CD4-positive, alpha-beta T cell treated with Interleukin-6 for 4 hours (primary cell): Measurements from ENCODE around the gene PCP4.

Experiments
- DNase-seq: peaks from one replicate; pipeline ENCODE4 v3.0.0-alpha.2; 2020; ENCODE audit warnings: mixed read lengths

Gene PCP4

GRCh38 chr21:39867198-39867650 is at the start of gene PCP4:
Gene PCP4, plus strand, starts transcription at chr21:39867438. Its CDS starts 64 bp downstream, at chr21:39867502.
- peak; percentile 13 for DNase-seq

- no peak for DNase-seq
These were observed 48.7 kb upstream of the PCP4 start for GRCh38 chr21:39818557-39818956.

- DNase-seq: no peak
These were observed 45.2 kb upstream of the PCP4 start for GRCh38 chr21:39822042-39822441.

GRCh38 chr21:39825250-39825649 is 42.0 kb upstream of the PCP4 start:
- DNase-seq: no peak

- no peak for DNase-seq
These were observed 32.7 kb upstream of the PCP4 start for GRCh38 chr21:39834543-39834942.

- DNase-seq: no peak
These were observed 29.3 kb upstream of the PCP4 start for GRCh38 chr21:39837861-39838359.

- no peak for DNase-seq
These were observed 26.7 kb upstream of the PCP4 start for GRCh38 chr21:39840373-39841097.

- no peak for DNase-seq
These were observed 24.3 kb upstream of the PCP4 start for GRCh38 chr21:39842741-39843459.

- DNase-seq: no peak
These were observed 23.8 kb upstream of the PCP4 start for GRCh38 chr21:39843483-39843882.

GRCh38 chr21:39843916-39844315 is 23.3 kb upstream of the PCP4 start:
- no peak for DNase-seq

GRCh38 chr21:39845571-39846130 is 21.6 kb upstream of the PCP4 start:
- no peak for DNase-seq

- no peak for DNase-seq
These were observed 19.4 kb upstream of the PCP4 start for GRCh38 chr21:39847877-39848276.

- no peak for DNase-seq
These were observed 18.1 kb upstream of the PCP4 start for GRCh38 chr21:39849014-39849655.

- DNase-seq: no peak
These were observed 16.9 kb upstream of the PCP4 start for GRCh38 chr21:39850333-39850732.

- no peak for DNase-seq
These were observed 16.1 kb upstream of the PCP4 start for GRCh38 chr21:39851002-39851618.

GRCh38 chr21:39852021-39852721 is 15.1 kb upstream of the PCP4 start:
- no peak for DNase-seq

GRCh38 chr21:39852726-39853500 is 14.3 kb upstream of the PCP4 start:
- DNase-seq: no peak

- DNase-seq: no peak
These were observed 12.7 kb upstream of the PCP4 start for GRCh38 chr21:39854572-39854971.

- DNase-seq: no peak
These were observed 11.6 kb upstream of the PCP4 start for GRCh38 chr21:39855595-39855994.

- DNase-seq: no peak
These were observed 6.6 kb upstream of the PCP4 start for GRCh38 chr21:39860600-39860999.

GRCh38 chr21:39863111-39863510 is 4.1 kb upstream of the PCP4 start:
- DNase-seq: no peak
